Rectal smooth muscle tissue (tissue), 1 donor: ENCODE data around the gene MTRR.

ENCODE experiments used
- H3K27ac ChIP-seq: one replicate; pipeline ENCODE4 v1.7.0; 2013; ENCODE audit warnings: low read depth, low read length, inconsistent platforms
- H3K27me3 ChIP-seq: one replicate; pipeline ENCODE4 v1.7.0; 2013; ENCODE audit warnings: low read length; ENCODE audit not compliant: control insufficient read depth, insufficient read depth
- H3K36me3 ChIP-seq: one replicate; pipeline ENCODE4 v1.7.0; 2013; ENCODE audit warnings: low read length; ENCODE audit not compliant: control insufficient read depth, insufficient read depth
- H3K4me1 ChIP-seq: one replicate; pipeline ENCODE4 v1.7.0; 2013; ENCODE audit warnings: low read length; ENCODE audit not compliant: control insufficient read depth, insufficient read depth
- H3K4me3 ChIP-seq: one replicate; pipeline ENCODE4 v1.7.0; 2013; ENCODE audit warnings: low read length
- H3K9ac ChIP-seq: one replicate; pipeline ENCODE4 v1.7.0; 2013; ENCODE audit warnings: low read length

The MTRR gene

DNA sequence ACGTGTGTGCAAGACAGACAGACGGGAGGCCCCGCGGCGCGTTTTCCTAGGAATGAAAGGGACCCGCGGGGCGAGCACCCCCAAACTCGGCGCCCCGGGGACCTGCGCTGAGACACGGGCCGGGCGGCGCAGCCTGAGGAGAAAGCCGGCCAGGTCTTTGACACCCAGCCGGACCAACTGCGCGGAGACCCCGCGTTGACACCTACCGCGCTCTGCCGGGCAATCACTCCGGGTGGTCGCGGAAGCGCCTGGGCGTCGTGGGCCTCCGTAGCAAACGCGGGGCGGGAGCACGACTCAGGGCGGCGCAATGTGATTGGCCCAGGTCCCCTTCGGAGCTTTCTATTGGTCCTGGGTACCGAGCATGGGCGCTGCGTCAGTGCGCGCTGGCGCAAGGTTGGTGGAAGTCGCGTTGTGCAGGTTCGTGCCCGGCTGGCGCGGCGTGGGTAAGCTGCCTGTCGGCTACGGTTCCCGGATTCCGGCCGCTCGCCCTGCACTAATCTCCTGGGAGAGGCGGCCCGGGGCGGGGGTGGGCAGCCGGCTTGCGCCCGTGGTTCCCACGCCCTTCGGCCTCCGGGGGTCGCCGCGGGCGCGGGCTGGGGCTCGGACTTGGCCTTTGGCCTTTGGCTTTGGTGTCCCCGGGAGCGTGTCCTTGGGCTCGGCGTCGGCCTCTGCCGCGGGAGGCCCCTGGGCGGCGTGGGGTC, at the start of gene MTRR, which contains the start of gene FASTKD3:
TSS of gene MTRR (plus strand) at position 376 of the 701 bp plus-strand sequence. CDS start 1,647 bp downstream, outside the sequence.
TSS of gene FASTKD3 (minus strand) at position 259 of the 701 bp plus-strand sequence. CDS start 948 bp downstream, outside the sequence.
- Histone ChIP-seq H3K27ac (peak within 1 kb of the TSS; percentile 70), H3K36me3 (no peaks in the 10 kb centered on the region), H3K4me1 (peaks cover 12% of the 10 kb centered on the region)

GRCh38 chr5:7822449-7822848, 46.5 kb upstream of the MTRR start:
- Histone ChIP-seq H3K27me3 (no peaks in the 10 kb centered on the region), H3K36me3 (no peaks in the 10 kb centered on the region), H3K4me1 (no peaks in the 10 kb centered on the region), H3K27ac (no peak overlapping the region), H3K4me3 (no peak overlapping the region), H3K9ac (no peak overlapping the region)

More for the DNA sequence above, at the start of gene MTRR, which contains the start of gene FASTKD3:
- Histone ChIP-seq H3K9ac (peak within 1 kb of the TSS; percentile 47), H3K27me3 (no peaks in the 10 kb centered on the region), H3K4me3 (peak within 1 kb of the TSS; percentile 84)

- Histone ChIP-seq H3K27me3 (no peaks in the 10 kb centered on the region), H3K27ac (no peak overlapping the region), H3K4me3 (no peak overlapping the region), H3K36me3 (no peaks in the 10 kb centered on the region), H3K4me1 (no peaks in the 10 kb centered on the region), H3K9ac (no peak overlapping the region)
Observed at GRCh38 chr5:7823594-7823993, 45.4 kb upstream of the MTRR start.

- H3K4me3 ChIP-seq, result no peak overlapping the region
- no peak overlapping the region for H3K9ac ChIP-seq
- no peaks in the 10 kb centered on the region for H3K27me3 ChIP-seq
- H3K27ac ChIP-seq, result no peak overlapping the region
- H3K36me3 ChIP-seq, result no peaks in the 10 kb centered on the region
- H3K4me1 ChIP-seq, result no peaks in the 10 kb centered on the region
Observed at GRCh38 chr5:7824995-7825394, 44.0 kb upstream of the MTRR start.

DNA sequence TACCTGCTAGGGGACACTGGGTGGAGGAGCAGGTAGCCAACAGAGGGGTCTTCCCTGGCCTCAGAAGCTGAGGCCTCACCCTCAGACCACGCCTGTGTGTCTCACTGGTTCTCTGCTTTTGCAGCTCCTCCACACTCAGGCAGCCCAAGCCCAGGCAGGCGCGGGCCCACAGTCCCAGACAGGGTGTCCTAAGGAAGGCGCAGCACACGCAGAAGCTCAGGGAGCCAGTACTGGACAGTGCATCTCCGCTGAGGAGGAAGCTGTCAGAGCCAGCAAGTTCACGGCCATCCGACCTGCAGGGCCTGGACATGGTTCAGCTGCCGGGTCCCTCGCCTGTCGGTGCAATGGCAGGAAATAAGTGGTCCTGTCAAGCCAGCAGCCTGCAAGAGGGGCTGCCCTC, 43.3 kb upstream of the MTRR start:
- Histone ChIP-seq H3K27ac (no peak overlapping the region), H3K9ac (no peak overlapping the region), H3K27me3 (no peaks in the 10 kb centered on the region), H3K36me3 (no peaks in the 10 kb centered on the region), H3K4me3 (no peak overlapping the region), H3K4me1 (no peaks in the 10 kb centered on the region)

DNA sequence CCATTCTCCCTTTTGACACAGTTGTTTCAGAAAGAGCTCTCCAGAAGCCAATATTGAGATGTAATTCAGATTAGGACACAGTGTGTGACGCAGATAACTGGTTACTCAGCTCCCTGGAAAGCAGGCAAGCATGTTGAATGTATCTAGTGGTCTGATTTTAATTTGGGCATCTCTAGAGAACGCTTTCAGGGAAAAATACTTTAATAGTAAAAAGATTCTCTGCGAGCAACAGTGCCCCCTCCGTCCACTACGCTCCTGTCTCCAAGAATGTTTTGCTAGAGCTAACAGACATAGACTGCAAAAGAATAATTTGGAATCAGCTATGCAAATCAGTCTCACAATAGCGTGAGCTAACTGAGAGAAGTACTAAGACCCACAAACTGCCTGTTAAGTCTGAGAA, 41.3 kb upstream of the MTRR start:
- Histone ChIP-seq H3K27me3 (no peaks in the 10 kb centered on the region), H3K4me1 (no peaks in the 10 kb centered on the region), H3K36me3 (no peaks in the 10 kb centered on the region), H3K4me3 (no peak overlapping the region), H3K27ac (no peak overlapping the region), H3K9ac (no peak overlapping the region)

DNA sequence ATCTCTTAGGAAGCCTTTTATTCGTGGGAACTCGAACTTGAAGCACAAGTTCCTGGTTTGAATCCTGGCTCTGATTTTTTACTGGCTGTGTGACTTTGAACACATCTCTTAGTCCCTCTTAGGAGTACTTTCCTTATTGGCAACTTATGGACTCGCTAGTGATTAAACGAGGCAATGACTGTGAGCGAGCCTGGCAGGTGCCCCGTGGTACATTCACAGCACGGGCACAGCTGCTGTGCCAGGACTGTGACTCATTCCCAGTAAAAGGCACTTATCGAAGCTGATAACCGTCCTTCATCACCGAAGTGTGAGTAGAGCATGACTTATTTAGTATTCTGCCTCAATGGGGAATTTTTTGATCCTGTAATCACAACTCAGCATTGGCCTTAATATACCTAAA, 40.7 kb upstream of the MTRR start:
- Histone ChIP-seq H3K36me3 (no peaks in the 10 kb centered on the region), H3K4me1 (no peaks in the 10 kb centered on the region), H3K27ac (no peak overlapping the region), H3K9ac (no peak overlapping the region), H3K4me3 (no peak overlapping the region), H3K27me3 (no peaks in the 10 kb centered on the region)

- Histone ChIP-seq H3K27ac (no peak overlapping the region), H3K27me3 (no peaks in the 10 kb centered on the region), H3K9ac (no peak overlapping the region), H3K36me3 (no peaks in the 10 kb centered on the region), H3K4me1 (no peaks in the 10 kb centered on the region), H3K4me3 (no peak overlapping the region)
Observed at GRCh38 chr5:7834982-7835381, 34.0 kb upstream of the MTRR start.

DNA sequence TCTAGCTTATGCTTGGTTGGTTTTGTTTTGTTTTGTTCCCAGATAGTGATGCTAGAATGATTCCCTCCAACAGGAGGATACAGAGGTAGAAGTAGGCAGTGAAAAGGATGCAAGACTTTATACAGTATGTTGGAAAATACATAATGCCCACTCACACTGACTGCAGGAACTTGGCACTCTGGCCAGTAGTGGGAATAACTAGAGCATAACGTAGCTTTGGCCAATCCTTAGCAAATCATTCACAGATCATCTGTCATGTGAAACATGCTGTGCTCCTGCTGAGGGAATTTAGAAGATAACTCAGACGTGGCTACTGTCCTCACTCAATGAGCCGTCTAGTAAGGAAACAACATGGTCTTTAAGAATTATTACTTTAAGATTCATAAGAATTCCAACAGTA, 31.5 kb upstream of the MTRR start:
- no peak overlapping the region for H3K9ac ChIP-seq

GRCh38 chr5:7842531-7842930, 26.4 kb upstream of the MTRR start:
- no peaks in the 10 kb centered on the region for H3K27me3 ChIP-seq
- H3K4me1 ChIP-seq, result no peaks in the 10 kb centered on the region
- no peaks in the 10 kb centered on the region for H3K36me3 ChIP-seq
- no peak overlapping the region for H3K9ac ChIP-seq
- H3K27ac ChIP-seq, result no peak overlapping the region
- no peak overlapping the region for H3K4me3 ChIP-seq

More for the DNA sequence above, 31.5 kb upstream of the MTRR start:
- no peaks in the 10 kb centered on the region for H3K36me3 ChIP-seq
- H3K27ac ChIP-seq, result no peak overlapping the region
- H3K4me3 ChIP-seq, result no peak overlapping the region
- H3K4me1 ChIP-seq, result no peaks in the 10 kb centered on the region
- H3K27me3 ChIP-seq, result no peaks in the 10 kb centered on the region

DNA sequence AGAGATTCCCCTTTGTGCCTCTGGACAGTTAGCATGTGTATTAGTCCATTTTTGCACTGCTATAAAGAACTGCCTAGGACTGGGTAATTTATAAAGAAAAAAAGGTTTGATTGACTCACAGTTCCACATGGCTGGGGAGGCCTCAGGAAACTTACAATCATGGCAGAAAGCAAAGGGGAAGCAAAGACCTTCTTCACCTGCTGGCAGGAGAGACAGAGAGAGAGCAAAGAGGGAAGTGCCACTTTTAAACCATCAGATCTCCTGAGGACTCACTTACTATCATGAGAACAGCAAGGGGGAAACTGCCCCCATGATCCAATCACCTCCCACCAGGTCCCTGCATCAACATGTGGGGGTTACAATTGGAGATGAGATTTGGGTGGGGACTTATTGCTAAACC, 24.0 kb upstream of the MTRR start:
- Histone ChIP-seq H3K9ac (no peak overlapping the region), H3K4me1 (no peaks in the 10 kb centered on the region)

DNA sequence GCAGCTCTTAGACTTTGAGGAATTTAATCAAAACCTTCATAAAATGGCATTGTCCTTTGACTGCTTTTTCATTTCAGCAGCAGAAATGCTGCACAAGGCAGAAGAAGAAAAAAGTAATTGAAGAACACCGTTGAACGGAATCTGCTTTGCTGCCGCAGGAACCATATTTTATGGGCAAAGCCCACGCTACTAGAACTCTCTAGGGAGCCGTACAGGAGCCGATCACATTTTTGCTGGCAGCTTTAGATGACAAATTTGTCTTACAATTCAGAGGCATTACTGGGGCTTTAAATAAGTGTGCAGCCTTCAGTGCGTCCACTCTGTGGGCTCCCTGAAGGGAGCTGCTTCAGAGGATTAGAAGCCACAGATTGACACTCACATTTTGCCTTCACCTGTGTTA, 23.4 kb upstream of the MTRR start:
- no peak overlapping the region for H3K9ac ChIP-seq
- H3K27me3 ChIP-seq, result peaks cover 10% of the 10 kb centered on the region
- H3K36me3 ChIP-seq, result no peaks in the 10 kb centered on the region
- no peak overlapping the region for H3K27ac ChIP-seq
- no peaks in the 10 kb centered on the region for H3K4me1 ChIP-seq
- H3K4me3 ChIP-seq, result no peak overlapping the region

More for the DNA sequence above, 24.0 kb upstream of the MTRR start:
- H3K27me3 ChIP-seq, result peaks cover 10% of the 10 kb centered on the region
- no peaks in the 10 kb centered on the region for H3K36me3 ChIP-seq
- no peak overlapping the region for H3K27ac ChIP-seq
- no peak overlapping the region for H3K4me3 ChIP-seq

DNA sequence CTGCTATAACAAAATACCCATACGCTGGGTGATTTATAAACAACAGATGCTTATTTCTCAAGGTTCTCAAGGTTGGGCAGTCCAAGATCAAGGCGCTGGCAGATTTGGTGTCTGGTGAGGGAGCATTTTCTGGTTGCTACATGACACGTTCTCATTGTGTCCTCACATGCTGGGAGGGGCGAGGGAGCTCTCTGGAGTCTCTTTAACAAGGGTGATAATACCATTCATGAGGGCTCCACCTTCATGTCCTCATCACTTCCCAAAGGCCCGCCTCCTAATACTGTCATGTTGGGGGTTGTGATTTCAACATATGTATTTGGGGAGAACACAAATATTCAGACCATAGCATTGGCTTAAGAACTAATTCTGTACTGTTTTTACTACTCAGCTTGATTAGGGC, 22.6 kb upstream of the MTRR start:
- Histone ChIP-seq H3K4me3 (no peak overlapping the region), H3K27me3 (peaks cover 13% of the 10 kb centered on the region), H3K4me1 (no peaks in the 10 kb centered on the region)

More for the DNA sequence above, 22.6 kb upstream of the MTRR start:
- H3K27ac ChIP-seq, result no peak overlapping the region
- H3K9ac ChIP-seq, result no peak overlapping the region
- no peaks in the 10 kb centered on the region for H3K36me3 ChIP-seq
